Liver (tissue), 9 donors: Measurements from ENCODE around the gene DIP2B. TPM values are rescaled to one million over a fixed set of nuclear protein-coding genes. Genes with fewer than 3 reads are reported as not detected.

Experiments used
- DNase-seq: peaks from one replicate; pipeline ENCODE4 v3.0.0-alpha.2; 2017; ENCODE audit warnings: low spot score
- H3K27ac ChIP-seq, 2 donors: one replicate each; pipeline ENCODE4 v1.7.0; 2013; ENCODE audit warnings: inconsistent platforms in 2 of 2, low read length in 2 of 2, control low read depth in 1 of 2, low read depth in 1 of 2, mild to moderate bottlenecking in 1 of 2
- H3K27me3 ChIP-seq, 4 donors: one replicate each; pipeline versions ENCODE4 v1.6.1 to v1.7.0; 2013; ENCODE audit warnings: low read length in 3 of 4, inconsistent platforms in 1 of 4, mild to moderate bottlenecking in 1 of 4, moderate library complexity in 1 of 4; ENCODE audit not compliant: control insufficient read depth in 4 of 4, insufficient read depth in 4 of 4
- H3K36me3 ChIP-seq, 4 donors: one replicate each; pipeline versions ENCODE4 v1.6.1 to v1.7.0; 2013; ENCODE audit warnings: low read length in 3 of 4, mild to moderate bottlenecking in 3 of 4, low read depth in 1 of 4, moderate library complexity in 1 of 4; ENCODE audit not compliant: control insufficient read depth in 4 of 4, insufficient read depth in 3 of 4
- H3K4me1 ChIP-seq, 4 donors: one replicate each; pipeline versions ENCODE4 v1.6.1 to v1.7.0; 2013; ENCODE audit warnings: low read length in 3 of 4, mild to moderate bottlenecking in 3 of 4, moderate library complexity in 1 of 4; ENCODE audit not compliant: control insufficient read depth in 4 of 4, insufficient read depth in 4 of 4
- H3K4me3 ChIP-seq, 3 donors: one replicate each; pipeline versions ENCODE4 v1.6.1 to v1.7.0; 2013; ENCODE audit warnings: low read length in 3 of 3, control low read depth in 1 of 3, low read depth in 1 of 3, mild to moderate bottlenecking in 1 of 3
- H3K9ac ChIP-seq, 2 donors: one replicate each; pipeline ENCODE4 v1.7.0; 2013; ENCODE audit warnings: low read length in 2 of 2, mild to moderate bottlenecking in 2 of 2, moderate library complexity in 2 of 2, control low read depth in 1 of 2, low read depth in 1 of 2
- H3K9me3 ChIP-seq, 4 donors: one replicate each; pipeline versions ENCODE4 v1.6.1 to v1.7.0; 2013; ENCODE audit warnings: low read length in 3 of 4; ENCODE audit not compliant: control insufficient read depth in 4 of 4
- EGR1 ChIP-seq, 2 donors: IDR thresholded peaks; 2 replicates each; pipeline ENCODE4 v1.6.1; 2016 to 2018; ENCODE audit warnings: antibody characterized with exemption in 2 of 2, low read depth in 2 of 2
- FOXA1 ChIP-seq: IDR thresholded peaks from 2 replicates; pipeline ENCODE4 v1.6.1; 2016; ENCODE audit warnings: antibody characterized with exemption
- FOXA2 ChIP-seq: IDR thresholded peaks from 2 replicates; pipeline ENCODE4 v1.6.1; 2016; ENCODE audit warnings: antibody characterized with exemption
- GABPA ChIP-seq, 2 donors: IDR thresholded peaks in 1 of 2; conservative IDR thresholded peaks in 1 of 2; 2 replicates each; pipeline ENCODE4 v1.6.1; 2016; ENCODE audit warnings: antibody characterized with exemption in 2 of 2, mild to moderate bottlenecking in 1 of 2, moderate library complexity in 1 of 2
- HNF4A ChIP-seq, 2 donors: conservative IDR thresholded peaks; 2 replicates each; pipeline ENCODE4 v1.6.1; 2016; ENCODE audit warnings: antibody characterized with exemption in 2 of 2, mild to moderate bottlenecking in 2 of 2
- HNF4G ChIP-seq: IDR thresholded peaks from 2 replicates; pipeline ENCODE4 v1.6.1; 2016; ENCODE audit warnings: antibody characterized with exemption
- JUND ChIP-seq, 2 donors: IDR thresholded peaks; 2 replicates each; pipeline ENCODE4 v1.6.1; 2016; ENCODE audit warnings: antibody characterized with exemption in 2 of 2
- NR2F2 ChIP-seq: IDR thresholded peaks from 2 replicates; pipeline ENCODE4 v1.6.1; 2016; ENCODE audit warnings: antibody characterized with exemption
- RAD21 ChIP-seq, 2 donors: IDR thresholded peaks; 2 replicates each; pipeline ENCODE4 v1.6.1; 2016; ENCODE audit warnings: antibody characterized with exemption in 2 of 2, mild to moderate bottlenecking in 2 of 2
- RXRA ChIP-seq, 2 donors: IDR thresholded peaks; 2 replicates each; pipeline ENCODE4 v1.6.1; 2017 to 2018; ENCODE audit warnings: antibody characterized with exemption in 2 of 2, mild to moderate bottlenecking in 1 of 2
- SP1 ChIP-seq: IDR thresholded peaks from 2 replicates; pipeline ENCODE4 v1.6.1; 2018; ENCODE audit warnings: antibody characterized with exemption, mild to moderate bottlenecking
- TAF1 ChIP-seq: conservative IDR thresholded peaks from 2 replicates; pipeline ENCODE4 v1.6.1; 2016; ENCODE audit warnings: antibody characterized with exemption, mild to moderate bottlenecking
- YY1 ChIP-seq: IDR thresholded peaks from 2 replicates; pipeline ENCODE4 v1.6.1; 2016; ENCODE audit warnings: antibody characterized with exemption, mild to moderate bottlenecking
- WGBS: extraction: QIAGEN DNeasy Blood & Tissue Kit; methylation state at CpG from one replicate; pipeline ENCODE4 v1.1.7; 2013; 5-methylcytosine and 5-hydroxymethylcytosine counted together
- polyA plus RNA-seq, 2 donors: library from polyadenylated mRNA; stranded (reverse) in 1 of 2; unstranded in 1 of 2; fragments of 200-250 nt in 1 of 2; fragments of >200 nt in 1 of 2; fragmentation: Nextera tagmentation in 1 of 2; extraction: Ambion mirVana in 1 of 2; gene quantifications; one replicate each; pipeline versions ENCODE4 v1.2.1 to v1.2.3, GENCODE V29; 2013 to 2015
- total RNA-seq, 2 donors: library from RNA; depleted of rRNA; stranded (reverse); fragments of >200 nt; gene quantifications; one replicate each; pipeline ENCODE4 v1.2.3, GENCODE V29; 2014
- TF ChIP-seq, protein P1 (sequence below): fragments of 150-350 bp; IDR thresholded peaks from 2 replicates; pipeline ENCODE4 v1.5.1; 2017; ENCODE audit warnings: improper control_type of control experiment, low read depth, low read length; ENCODE audit not compliant: missing input control
- TF ChIP-seq, protein P2 (sequence below): IDR thresholded peaks from 2 replicates; pipeline ENCODE4 v1.6.1; 2016; ENCODE audit warnings: antibody characterized with exemption
- TF ChIP-seq, protein P3 (sequence below): IDR thresholded peaks from 2 replicates; pipeline ENCODE4 v1.6.1; 2016; ENCODE audit warnings: antibody characterized with exemption, mild to moderate bottlenecking
- TF ChIP-seq, protein P4 (sequence below): IDR thresholded peaks from 2 replicates; pipeline ENCODE4 v1.6.1; 2016; ENCODE audit warnings: antibody characterized with exemption
- TF ChIP-seq, protein P5 (sequence below): IDR thresholded peaks from 2 replicates; pipeline ENCODE4 v1.6.1; 2016; ENCODE audit warnings: antibody characterized with exemption
- donor health status: healthy.
- donor health status: healthy.
- donor health status: healthy.
- donor health status: healthy.
- donor health status: healthy.

The DIP2B gene
- total and polyA plus RNA-seq, 4 donors = 4.8 to 30.7 (median 13.8) TPM

DNA sequence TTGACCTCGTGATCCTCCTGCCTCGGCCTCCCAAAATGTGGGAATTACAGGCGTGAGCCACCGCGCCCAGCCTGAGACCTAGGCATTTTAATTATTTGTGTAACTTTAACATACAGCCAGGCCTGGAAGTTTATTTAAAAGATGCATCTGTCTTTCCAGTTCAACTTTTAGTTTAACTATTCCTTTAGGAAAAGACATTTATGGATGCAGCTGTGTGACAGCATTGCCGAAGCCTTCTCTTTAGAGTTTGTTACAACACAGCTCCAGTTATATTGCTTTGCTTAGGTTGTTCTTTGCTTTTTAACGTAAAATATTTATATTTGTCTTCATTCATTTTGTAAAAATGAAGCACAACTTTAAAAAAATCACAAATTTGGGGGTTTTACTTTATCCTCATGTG, 67.0 kb downstream of the DIP2B start:
- no peak for DNase-seq
- Histone ChIP-seq H3K27me3 (no peaks in the 10 kb centered on the region), H3K9me3 (no peaks in the 10 kb centered on the region), H3K36me3 (no peaks in the 10 kb centered on the region), H3K4me3 (no peak overlapping the region), H3K4me1 (peaks cover 17 to 79% (median 67%) of the 10 kb centered on the region in 4 donors), H3K27ac (peak overlapping the region; percentile 62), H3K9ac (no peak overlapping the region)
- TF ChIP-seq RXRA (IDR thresholded peaks at IDR 0.05) (no peak), EGR1 (IDR thresholded peaks at IDR 0.05; ENCODE audit: low read depth in 2 of 2) (no peak), FOXA2 (no peak), SP1 (no peak), TAF1 (no peak), RAD21 (IDR thresholded peaks at IDR 0.05) (no peak), HNF4A (conservative IDR thresholded peaks at IDR 0.05) (no peak), JUND (IDR thresholded peaks at IDR 0.05) (no peak), NR2F2 (no peak), YY1 (no peak), FOXA1 (no peak), HNF4G (no peak), GABPA (IDR thresholded peaks at IDR 0.05 in 1 of 2, conservative IDR thresholded peaks at IDR 0.05 in 1 of 2) (no peak)
- TF ChIP-seq, protein P1, sequence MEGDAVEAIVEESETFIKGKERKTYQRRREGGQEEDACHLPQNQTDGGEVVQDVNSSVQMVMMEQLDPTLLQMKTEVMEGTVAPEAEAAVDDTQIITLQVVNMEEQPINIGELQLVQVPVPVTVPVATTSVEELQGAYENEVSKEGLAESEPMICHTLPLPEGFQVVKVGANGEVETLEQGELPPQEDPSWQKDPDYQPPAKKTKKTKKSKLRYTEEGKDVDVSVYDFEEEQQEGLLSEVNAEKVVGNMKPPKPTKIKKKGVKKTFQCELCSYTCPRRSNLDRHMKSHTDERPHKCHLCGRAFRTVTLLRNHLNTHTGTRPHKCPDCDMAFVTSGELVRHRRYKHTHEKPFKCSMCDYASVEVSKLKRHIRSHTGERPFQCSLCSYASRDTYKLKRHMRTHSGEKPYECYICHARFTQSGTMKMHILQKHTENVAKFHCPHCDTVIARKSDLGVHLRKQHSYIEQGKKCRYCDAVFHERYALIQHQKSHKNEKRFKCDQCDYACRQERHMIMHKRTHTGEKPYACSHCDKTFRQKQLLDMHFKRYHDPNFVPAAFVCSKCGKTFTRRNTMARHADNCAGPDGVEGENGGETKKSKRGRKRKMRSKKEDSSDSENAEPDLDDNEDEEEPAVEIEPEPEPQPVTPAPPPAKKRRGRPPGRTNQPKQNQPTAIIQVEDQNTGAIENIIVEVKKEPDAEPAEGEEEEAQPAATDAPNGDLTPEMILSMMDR = no peak
- TF ChIP-seq, protein P2, sequence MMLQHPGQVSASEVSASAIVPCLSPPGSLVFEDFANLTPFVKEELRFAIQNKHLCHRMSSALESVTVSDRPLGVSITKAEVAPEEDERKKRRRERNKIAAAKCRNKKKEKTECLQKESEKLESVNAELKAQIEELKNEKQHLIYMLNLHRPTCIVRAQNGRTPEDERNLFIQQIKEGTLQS = no peak
- TF ChIP-seq, protein P3, sequence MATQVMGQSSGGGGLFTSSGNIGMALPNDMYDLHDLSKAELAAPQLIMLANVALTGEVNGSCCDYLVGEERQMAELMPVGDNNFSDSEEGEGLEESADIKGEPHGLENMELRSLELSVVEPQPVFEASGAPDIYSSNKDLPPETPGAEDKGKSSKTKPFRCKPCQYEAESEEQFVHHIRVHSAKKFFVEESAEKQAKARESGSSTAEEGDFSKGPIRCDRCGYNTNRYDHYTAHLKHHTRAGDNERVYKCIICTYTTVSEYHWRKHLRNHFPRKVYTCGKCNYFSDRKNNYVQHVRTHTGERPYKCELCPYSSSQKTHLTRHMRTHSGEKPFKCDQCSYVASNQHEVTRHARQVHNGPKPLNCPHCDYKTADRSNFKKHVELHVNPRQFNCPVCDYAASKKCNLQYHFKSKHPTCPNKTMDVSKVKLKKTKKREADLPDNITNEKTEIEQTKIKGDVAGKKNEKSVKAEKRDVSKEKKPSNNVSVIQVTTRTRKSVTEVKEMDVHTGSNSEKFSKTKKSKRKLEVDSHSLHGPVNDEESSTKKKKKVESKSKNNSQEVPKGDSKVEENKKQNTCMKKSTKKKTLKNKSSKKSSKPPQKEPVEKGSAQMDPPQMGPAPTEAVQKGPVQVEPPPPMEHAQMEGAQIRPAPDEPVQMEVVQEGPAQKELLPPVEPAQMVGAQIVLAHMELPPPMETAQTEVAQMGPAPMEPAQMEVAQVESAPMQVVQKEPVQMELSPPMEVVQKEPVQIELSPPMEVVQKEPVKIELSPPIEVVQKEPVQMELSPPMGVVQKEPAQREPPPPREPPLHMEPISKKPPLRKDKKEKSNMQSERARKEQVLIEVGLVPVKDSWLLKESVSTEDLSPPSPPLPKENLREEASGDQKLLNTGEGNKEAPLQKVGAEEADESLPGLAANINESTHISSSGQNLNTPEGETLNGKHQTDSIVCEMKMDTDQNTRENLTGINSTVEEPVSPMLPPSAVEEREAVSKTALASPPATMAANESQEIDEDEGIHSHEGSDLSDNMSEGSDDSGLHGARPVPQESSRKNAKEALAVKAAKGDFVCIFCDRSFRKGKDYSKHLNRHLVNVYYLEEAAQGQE = no peak
- TF ChIP-seq, protein P4, sequence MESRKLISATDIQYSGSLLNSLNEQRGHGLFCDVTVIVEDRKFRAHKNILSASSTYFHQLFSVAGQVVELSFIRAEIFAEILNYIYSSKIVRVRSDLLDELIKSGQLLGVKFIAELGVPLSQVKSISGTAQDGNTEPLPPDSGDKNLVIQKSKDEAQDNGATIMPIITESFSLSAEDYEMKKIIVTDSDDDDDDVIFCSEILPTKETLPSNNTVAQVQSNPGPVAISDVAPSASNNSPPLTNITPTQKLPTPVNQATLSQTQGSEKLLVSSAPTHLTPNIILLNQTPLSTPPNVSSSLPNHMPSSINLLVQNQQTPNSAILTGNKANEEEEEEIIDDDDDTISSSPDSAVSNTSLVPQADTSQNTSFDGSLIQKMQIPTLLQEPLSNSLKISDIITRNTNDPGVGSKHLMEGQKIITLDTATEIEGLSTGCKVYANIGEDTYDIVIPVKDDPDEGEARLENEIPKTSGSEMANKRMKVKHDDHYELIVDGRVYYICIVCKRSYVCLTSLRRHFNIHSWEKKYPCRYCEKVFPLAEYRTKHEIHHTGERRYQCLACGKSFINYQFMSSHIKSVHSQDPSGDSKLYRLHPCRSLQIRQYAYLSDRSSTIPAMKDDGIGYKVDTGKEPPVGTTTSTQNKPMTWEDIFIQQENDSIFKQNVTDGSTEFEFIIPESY = no peak
- TF ChIP-seq, protein P5, sequence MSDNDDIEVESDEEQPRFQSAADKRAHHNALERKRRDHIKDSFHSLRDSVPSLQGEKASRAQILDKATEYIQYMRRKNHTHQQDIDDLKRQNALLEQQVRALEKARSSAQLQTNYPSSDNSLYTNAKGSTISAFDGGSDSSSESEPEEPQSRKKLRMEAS = no peak
- 72% methylated on average over 7 of the region's 7 CpGs for WGBS
